NCI-H446 treated with DMSO at 0.1 percent for 48 hours (cell line): ENCODE results near the gene PARD3B.

Source experiments
- DNase-seq: peaks from one replicate; lab custom pipeline; 2025; lab: John Stamatoyannopoulos, UW

The PARD3B gene

GRCh38 chr2:205054789-205055188 is 509.5 kb downstream of the PARD3B start:
- no peak for DNase-seq

- no peak for DNase-seq
These were observed 510.0 kb downstream of the PARD3B start for GRCh38 chr2:205055251-205055650.

- DNase-seq: no peak
These were observed 510.9 kb downstream of the PARD3B start for GRCh38 chr2:205056151-205056561.

- DNase-seq: no peak
These were observed 513.1 kb downstream of the PARD3B start for GRCh38 chr2:205058409-205058808.

GRCh38 chr2:205060269-205060668 is 515.0 kb downstream of the PARD3B start:
- no peak for DNase-seq

GRCh38 chr2:205066081-205066480 is 520.8 kb downstream of the PARD3B start:
- no peak for DNase-seq

- no peak for DNase-seq
These were observed 524.7 kb downstream of the PARD3B start for GRCh38 chr2:205069928-205070327.

GRCh38 chr2:205070889-205071288 is 525.6 kb downstream of the PARD3B start:
- DNase-seq: no peak

GRCh38 chr2:205073433-205074020 is 528.3 kb downstream of the PARD3B start:
- no peak for DNase-seq

- no peak for DNase-seq
These were observed 531.1 kb downstream of the PARD3B start for GRCh38 chr2:205076405-205076804.

GRCh38 chr2:205077159-205077558 is 531.9 kb downstream of the PARD3B start:
- no peak for DNase-seq

- no peak for DNase-seq
These were observed 533.5 kb downstream of the PARD3B start for GRCh38 chr2:205078762-205079161.

- DNase-seq: no peak
These were observed 533.9 kb downstream of the PARD3B start for GRCh38 chr2:205079173-205079572.

- no peak for DNase-seq
These were observed 541.4 kb downstream of the PARD3B start for GRCh38 chr2:205086662-205087061.

GRCh38 chr2:205087862-205088261 is 542.6 kb downstream of the PARD3B start:
- DNase-seq: no peak

GRCh38 chr2:205089958-205090357 is 544.7 kb downstream of the PARD3B start:
- DNase-seq: no peak

- DNase-seq: no peak
These were observed 546.1 kb downstream of the PARD3B start for GRCh38 chr2:205091411-205091810.

- no peak for DNase-seq
These were observed 548.8 kb downstream of the PARD3B start for GRCh38 chr2:205094031-205094430.

- DNase-seq: no peak
These were observed 558.4 kb downstream of the PARD3B start for GRCh38 chr2:205103699-205104098.

GRCh38 chr2:205107810-205108209 is 562.5 kb downstream of the PARD3B start:
- DNase-seq: no peak

- no peak for DNase-seq
These were observed 570.2 kb downstream of the PARD3B start for GRCh38 chr2:205115511-205115910.

- no peak for DNase-seq
These were observed 571.9 kb downstream of the PARD3B start for GRCh38 chr2:205117125-205117524.

- DNase-seq: no peak
These were observed 573.9 kb downstream of the PARD3B start for GRCh38 chr2:205119136-205119535.

GRCh38 chr2:205128726-205129125 is 583.5 kb downstream of the PARD3B start:
- DNase-seq: no peak

- no peak for DNase-seq
These were observed 584.3 kb downstream of the PARD3B start for GRCh38 chr2:205129531-205129930.
